SK-N-MC (cell line): ENCODE data around the gene NGEF.

ENCODE experiments used
- EZH2 ChIP-seq: fragments of 200-600 bp; sonication (generic); IDR thresholded peaks from one replicate; pipeline ENCODE4 v1.6.1; 2017; ENCODE audit warnings: antibody characterized with exemption
- FOXP2 ChIP-seq: optimal IDR thresholded peaks from 2 replicates; pipeline ENCODE3; 2011; ENCODE audit warnings: mild to moderate bottlenecking, moderate library complexity; ENCODE audit not compliant: insufficient read depth; ENCODE audit errors: extremely low read length, control extremely low read depth
- POLR2AphosphoS5 ChIP-seq: IDR thresholded peaks from 2 replicates; pipeline ENCODE4 v1.6.1; 2012; ENCODE audit warnings: mild to moderate bottlenecking, low read depth, low read length, borderline replicate concordance

GRCh38 chr2:233002829-233003657 is 10.0 kb downstream of the NGEF start:
- TF ChIP-seq EZH2, result no peak
- TF ChIP-seq POLR2AphosphoS5, result no peak
- TF ChIP-seq FOXP2, result no peak
